ENCODE measurements around the gene SLC2A10. TPM values are rescaled to one million over a fixed set of nuclear protein-coding genes. Genes with fewer than 3 reads are reported as not detected.

Gene SLC2A10
- total RNA-seq, 3 donors from 2014 or later (not counting 1 experiment from before 2014, with no cell fraction given) = 0.26 to 2.2 (median 0.79) TPM

DNA sequence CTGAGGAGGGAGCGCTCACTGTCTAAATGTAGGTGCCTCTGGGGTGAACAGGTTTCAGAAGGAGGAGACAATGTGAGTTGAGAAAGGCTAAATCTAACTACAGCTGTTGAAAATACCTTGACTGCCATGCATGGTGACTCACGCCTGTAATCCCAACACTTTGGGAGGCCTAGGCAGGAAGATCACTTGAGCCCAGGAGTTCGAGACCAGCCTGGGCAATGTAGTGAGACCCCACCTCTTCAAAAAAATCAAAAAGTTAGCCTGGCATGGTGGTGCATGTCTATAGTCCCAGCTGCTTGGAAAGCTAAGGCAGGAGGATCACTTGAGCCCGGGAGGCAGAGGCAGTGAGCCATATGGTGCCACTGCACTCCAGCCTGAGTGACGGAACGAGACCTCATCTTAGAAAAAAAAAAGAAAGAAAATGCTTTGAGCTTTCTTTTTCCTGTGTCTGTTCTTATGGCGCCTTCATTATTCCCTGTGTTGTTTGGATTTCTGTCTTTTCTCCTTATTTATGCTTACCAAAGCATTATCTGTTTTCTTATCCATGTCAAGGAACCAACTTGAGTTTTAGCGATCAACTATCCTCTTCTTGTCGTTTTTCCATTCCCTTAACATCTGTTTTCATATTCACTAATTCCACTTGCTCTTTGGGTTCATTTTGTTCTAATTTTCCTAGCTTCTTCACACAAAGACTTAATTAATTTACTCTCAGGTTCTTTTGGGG is 8.5 kb downstream of the SLC2A10 start:
- Mint-ChIP-seq H3K9me3 (no peaks in the 10 kb centered on the region), H3K27ac (no peak overlapping the region), H3K36me3 (no peaks in the 10 kb centered on the region), H3K4me1 (no peaks in the 10 kb centered on the region), H3K27me3 (ENCODE audit: low read depth in 2 of 2) (peaks cover 6 to 8% of the 10 kb centered on the region in 2 donors), H3K4me3 (no peak overlapping the region)
- DNase-seq = no peak
- 86% methylated on average over 8 of the region's 9 CpGs for WGBS (ENCODE audit: insufficient coverage)
- Histone ChIP-seq H3K4me3 (ENCODE audit: low read length) (no peak overlapping the region), H3K36me3 (ENCODE audit: control insufficient read depth, insufficient read depth, low read length) (no peaks in the 10 kb centered on the region), H3K27ac (ENCODE audit: low read length) (no peak overlapping the region), H3K4me1 (ENCODE audit: control insufficient read depth, insufficient read depth, low read length) (no peaks in the 10 kb centered on the region), H3K9me3 (ENCODE audit: control insufficient read depth, insufficient read depth, low read length) (no peaks in the 10 kb centered on the region), H3K27me3 (ENCODE audit: control insufficient read depth, insufficient read depth, low read length) (no peaks in the 10 kb centered on the region)
- TF ChIP-seq, protein P1, sequence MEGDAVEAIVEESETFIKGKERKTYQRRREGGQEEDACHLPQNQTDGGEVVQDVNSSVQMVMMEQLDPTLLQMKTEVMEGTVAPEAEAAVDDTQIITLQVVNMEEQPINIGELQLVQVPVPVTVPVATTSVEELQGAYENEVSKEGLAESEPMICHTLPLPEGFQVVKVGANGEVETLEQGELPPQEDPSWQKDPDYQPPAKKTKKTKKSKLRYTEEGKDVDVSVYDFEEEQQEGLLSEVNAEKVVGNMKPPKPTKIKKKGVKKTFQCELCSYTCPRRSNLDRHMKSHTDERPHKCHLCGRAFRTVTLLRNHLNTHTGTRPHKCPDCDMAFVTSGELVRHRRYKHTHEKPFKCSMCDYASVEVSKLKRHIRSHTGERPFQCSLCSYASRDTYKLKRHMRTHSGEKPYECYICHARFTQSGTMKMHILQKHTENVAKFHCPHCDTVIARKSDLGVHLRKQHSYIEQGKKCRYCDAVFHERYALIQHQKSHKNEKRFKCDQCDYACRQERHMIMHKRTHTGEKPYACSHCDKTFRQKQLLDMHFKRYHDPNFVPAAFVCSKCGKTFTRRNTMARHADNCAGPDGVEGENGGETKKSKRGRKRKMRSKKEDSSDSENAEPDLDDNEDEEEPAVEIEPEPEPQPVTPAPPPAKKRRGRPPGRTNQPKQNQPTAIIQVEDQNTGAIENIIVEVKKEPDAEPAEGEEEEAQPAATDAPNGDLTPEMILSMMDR (IDR thresholded peaks at IDR 0.05) = no peak
- ATAC-seq = no peak
- intact Hi-C loops (cut with micrococcal nuclease) = no loop called here

DNA sequence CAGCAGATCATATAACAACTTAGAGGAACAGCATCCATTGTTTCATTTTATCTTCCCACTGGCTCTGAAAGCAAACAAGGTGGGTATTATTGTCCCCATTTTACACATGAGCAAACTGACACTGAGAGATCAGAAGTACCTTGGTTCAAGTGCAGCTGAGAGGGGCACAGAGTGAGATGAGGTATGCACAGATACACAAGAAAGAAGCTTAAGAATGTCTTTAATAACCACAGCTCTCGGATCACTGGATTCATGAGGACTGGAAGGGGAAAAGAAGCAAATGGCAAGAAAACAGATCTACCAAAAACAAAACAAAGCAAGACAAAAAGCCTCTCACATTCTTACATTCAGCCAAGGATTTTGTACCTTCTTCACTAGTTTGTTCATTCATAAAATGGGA is 10.6 kb downstream of the SLC2A10 start:
- DNase-seq (no peak), ATAC-seq (no peak)
- H3K4me3 Mint-ChIP-seq = no peak overlapping the region
- Histone ChIP-seq H3K4me1 (ENCODE audit: control insufficient read depth, insufficient read depth, low read length) (no peaks in the 10 kb centered on the region), H3K9me3 (ENCODE audit: control insufficient read depth, insufficient read depth, low read length) (no peaks in the 10 kb centered on the region), H3K4me3 (ENCODE audit: low read length) (no peak overlapping the region), H3K27me3 (ENCODE audit: control insufficient read depth, insufficient read depth, low read length) (no peaks in the 10 kb centered on the region), H3K27ac (ENCODE audit: low read length) (no peak overlapping the region), H3K36me3 (ENCODE audit: control insufficient read depth, insufficient read depth, low read length) (no peaks in the 10 kb centered on the region)
- H3K27ac Mint-ChIP-seq = no peak overlapping the region
- H3K36me3 Mint-ChIP-seq = no peaks in the 10 kb centered on the region
- 78% methylated on average over 1 of the region's 1 CpG for WGBS (ENCODE audit: insufficient coverage)
- no peaks in the 10 kb centered on the region for H3K4me1 Mint-ChIP-seq
- H3K9me3 Mint-ChIP-seq = no peaks in the 10 kb centered on the region
- H3K27me3 Mint-ChIP-seq (ENCODE audit: low read depth in 2 of 2) = peaks cover 3% of the 10 kb centered on the region in 2 donors
- intact Hi-C loops (cut with micrococcal nuclease) = no loop called here
- TF ChIP-seq, protein P1 (IDR thresholded peaks at IDR 0.05) = no peak

DNA sequence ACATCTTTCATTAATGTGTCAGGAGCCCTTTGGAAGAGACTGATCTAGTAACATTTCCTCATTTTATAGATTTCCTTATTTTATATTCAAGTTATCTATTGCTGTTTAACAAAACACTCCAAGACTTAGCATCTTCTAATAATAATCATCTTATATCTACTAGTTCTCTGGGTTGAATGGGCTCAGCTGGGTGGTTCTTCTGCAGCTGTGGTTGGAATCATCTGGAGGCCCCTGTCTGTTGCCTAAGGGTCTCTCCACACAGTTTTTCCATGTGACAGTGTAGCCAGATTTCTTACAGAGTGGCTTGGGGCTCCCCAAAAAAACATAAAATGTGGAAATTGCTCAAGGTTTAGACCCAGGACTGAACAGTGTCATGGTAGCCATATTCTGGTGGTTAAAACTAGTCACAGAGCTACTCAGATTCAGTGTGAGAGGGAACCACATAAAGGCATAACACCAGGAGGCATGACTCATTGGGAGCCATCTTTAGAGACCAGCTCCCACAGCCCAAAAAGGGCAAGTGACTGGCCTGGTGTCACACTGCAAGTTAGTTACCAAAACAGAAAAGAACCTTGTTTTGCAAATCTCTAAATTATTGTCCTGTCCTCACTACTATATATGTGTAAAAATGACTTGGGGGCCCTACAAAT is 11.5 kb downstream of the SLC2A10 start:
- H3K4me3 ChIP-seq (ENCODE audit: low read length) = no peak overlapping the region
- intact Hi-C loops (cut with micrococcal nuclease) = no loop called here
- TF ChIP-seq, protein P1 (IDR thresholded peaks at IDR 0.05) = no peak
- ATAC-seq (peak in 1 of 3 donors; percentile 26), DNase-seq (no peak)
- H3K27me3 ChIP-seq (ENCODE audit: control insufficient read depth, insufficient read depth, low read length) = no peaks in the 10 kb centered on the region
- H3K4me3 Mint-ChIP-seq = no peak overlapping the region
- no peaks in the 10 kb centered on the region for H3K9me3 Mint-ChIP-seq
- H3K27ac Mint-ChIP-seq = no peak overlapping the region
- H3K27me3 Mint-ChIP-seq (ENCODE audit: low read depth in 2 of 2) = no peaks in the 10 kb centered on the region
- no peak overlapping the region for H3K27ac ChIP-seq (ENCODE audit: low read length)
- H3K36me3 ChIP-seq (ENCODE audit: control insufficient read depth, insufficient read depth, low read length) = no peaks in the 10 kb centered on the region
- no peaks in the 10 kb centered on the region for H3K36me3 Mint-ChIP-seq
- no peaks in the 10 kb centered on the region for H3K4me1 Mint-ChIP-seq
- H3K9me3 ChIP-seq (ENCODE audit: control insufficient read depth, insufficient read depth, low read length) = no peaks in the 10 kb centered on the region
- H3K4me1 ChIP-seq (ENCODE audit: control insufficient read depth, insufficient read depth, low read length) = no peaks in the 10 kb centered on the region

Measured in natural killer cell (primary cell).